ENCODE measurements around the gene AMPD2.

Gene AMPD2

GRCh38 chr1:109628540-109629321 lies 9.1 kb downstream of the AMPD2 start:
- TF ChIP-seq CTCF (conservative IDR thresholded peaks at IDR 0.05; ENCODE audit: low read depth, low read length): no peak
- DNase-seq (ENCODE audit: low read depth): peak; percentile 56
- no peak overlapping the region for H3K4me3 ChIP-seq (ENCODE audit: low read depth, low read length)

- TF ChIP-seq CTCF (conservative IDR thresholded peaks at IDR 0.05; ENCODE audit: low read depth, low read length): no peak
- no peak for DNase-seq (ENCODE audit: low read depth)
- H3K4me3 ChIP-seq (ENCODE audit: low read depth, low read length): no peak overlapping the region
Measured at GRCh38 chr1:109629372-109630030, 9.9 kb downstream of the AMPD2 start.

GRCh38 chr1:109630081-109630897 lies 10.7 kb downstream of the AMPD2 start:
- TF ChIP-seq CTCF (conservative IDR thresholded peaks at IDR 0.05; ENCODE audit: low read depth, low read length): peak; percentile 35
- H3K4me3 ChIP-seq (ENCODE audit: low read depth, low read length): no peak overlapping the region
- no peak for DNase-seq (ENCODE audit: low read depth)

- DNase-seq (ENCODE audit: low read depth): no peak
- no peak for TF ChIP-seq CTCF (conservative IDR thresholded peaks at IDR 0.05; ENCODE audit: low read depth, low read length)
- H3K4me3 ChIP-seq (ENCODE audit: low read depth, low read length): no peak overlapping the region
Measured at GRCh38 chr1:109630898-109631512, 11.4 kb downstream of the AMPD2 start.

- no peak for DNase-seq (ENCODE audit: low read depth)
- no peak overlapping the region for H3K4me3 ChIP-seq (ENCODE audit: low read depth, low read length)
- no peak for TF ChIP-seq CTCF (conservative IDR thresholded peaks at IDR 0.05; ENCODE audit: low read depth, low read length)
Measured at GRCh38 chr1:109631513-109632505, 12.2 kb downstream of the AMPD2 start.
